HuH-7.5 (cell line): ENCODE results near the gene BAIAP2.
A peak's percentile ranks its signal among the peaks of the same experiment; 100 is the strongest.

Experiments used
- DNase-seq: peaks from one replicate; pipeline ENCODE4 v3.0.0; 2011; ENCODE audit warnings: low spot score

The BAIAP2 gene

DNA sequence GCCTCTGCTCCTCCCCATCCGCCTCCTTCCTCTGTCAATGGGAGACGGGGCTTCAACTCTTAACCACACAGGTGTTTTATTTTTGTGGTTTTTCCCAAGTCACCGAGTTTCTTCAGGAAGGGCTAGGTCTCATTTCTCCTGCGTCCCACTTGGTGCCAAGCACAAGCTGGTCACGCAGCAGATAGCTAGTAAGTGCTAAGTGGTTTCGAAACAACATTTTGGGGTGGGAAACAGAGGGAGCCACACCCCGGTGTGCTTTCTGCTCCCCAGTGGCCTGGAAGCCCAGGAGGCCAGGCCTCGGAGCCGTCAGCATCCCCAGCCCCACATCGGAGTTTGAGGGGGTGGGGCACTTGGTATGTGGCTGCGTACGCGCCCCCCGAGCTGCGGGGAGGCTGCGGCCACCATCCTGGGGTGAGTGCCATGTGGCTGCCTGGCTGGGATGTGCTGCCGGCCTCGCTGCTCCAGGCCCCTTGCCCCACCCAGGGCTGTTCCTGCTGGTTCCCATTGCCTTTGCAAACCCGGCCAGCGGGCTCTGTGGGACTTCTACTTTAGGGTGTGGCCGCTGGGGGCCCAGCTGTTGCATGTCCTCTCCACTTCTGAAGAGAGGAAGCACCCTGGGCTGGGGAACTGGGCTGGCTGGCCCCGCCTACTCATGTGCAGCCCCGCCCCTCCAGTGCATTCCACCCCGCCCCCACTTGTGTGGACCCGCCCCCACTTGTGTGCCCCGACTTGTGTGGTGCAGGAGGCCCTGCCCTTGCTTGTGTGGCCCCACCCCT, 55.6 kb downstream of the BAIAP2 start:
- DNase-seq: no peak

DNA sequence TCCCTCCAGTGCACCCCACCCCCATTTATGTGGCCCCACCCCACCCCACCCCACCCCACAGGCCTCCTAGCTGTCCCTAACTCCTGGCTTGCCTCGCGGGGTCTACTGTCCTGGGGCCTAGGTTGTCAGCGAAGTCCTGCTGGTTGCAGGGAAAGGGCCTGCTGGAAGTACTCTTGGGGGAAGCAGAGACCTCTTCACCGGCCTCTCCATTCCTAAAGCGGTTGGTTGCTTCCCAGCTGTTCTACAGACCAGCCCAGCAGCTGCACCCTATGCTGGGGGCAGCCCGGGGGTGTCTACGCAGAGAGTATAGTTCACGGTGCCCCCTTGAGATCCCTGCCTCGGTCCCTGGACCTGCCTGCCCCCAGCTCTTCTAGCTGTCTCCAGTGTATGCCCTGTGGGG, 56.2 kb downstream of the BAIAP2 start:
- no peak for DNase-seq

DNA sequence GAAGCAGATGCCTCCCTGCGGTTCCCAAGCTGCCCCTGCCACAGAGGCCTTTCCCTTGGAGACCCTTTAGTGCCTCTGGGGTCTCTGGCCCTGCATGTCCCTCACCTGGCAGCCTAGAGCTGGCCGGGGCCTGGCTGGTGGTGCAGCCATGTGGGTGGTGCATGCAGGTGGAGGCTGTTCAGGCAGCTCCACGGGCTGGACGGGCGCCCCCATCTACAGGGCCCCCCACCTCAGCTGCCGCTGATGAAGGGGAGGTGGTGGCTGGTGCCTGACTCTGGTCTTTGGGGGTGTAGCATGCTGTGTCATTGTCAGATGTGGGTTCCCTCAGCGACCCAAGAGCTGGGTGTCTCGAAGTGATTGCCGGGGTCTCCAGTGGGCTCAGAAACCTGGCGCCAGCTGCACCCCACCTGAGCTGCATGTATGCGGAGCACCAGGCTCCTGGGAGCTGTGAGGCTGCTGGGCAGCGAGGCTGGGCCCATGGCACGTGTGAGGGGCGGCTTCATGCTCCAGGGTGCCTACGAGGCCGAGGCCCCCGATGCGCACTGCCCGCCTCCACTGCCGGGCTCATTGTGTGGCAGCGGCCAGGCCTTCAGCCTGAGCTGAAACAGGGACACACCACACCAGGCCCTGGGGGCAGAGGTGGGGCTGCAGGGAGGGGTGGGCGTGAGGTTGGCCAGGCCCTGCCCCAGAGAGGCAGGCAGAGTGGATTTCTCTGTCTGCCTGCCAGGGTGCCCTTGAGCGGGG, 57.0 kb downstream of the BAIAP2 start:
- DNase-seq: no peak

DNA sequence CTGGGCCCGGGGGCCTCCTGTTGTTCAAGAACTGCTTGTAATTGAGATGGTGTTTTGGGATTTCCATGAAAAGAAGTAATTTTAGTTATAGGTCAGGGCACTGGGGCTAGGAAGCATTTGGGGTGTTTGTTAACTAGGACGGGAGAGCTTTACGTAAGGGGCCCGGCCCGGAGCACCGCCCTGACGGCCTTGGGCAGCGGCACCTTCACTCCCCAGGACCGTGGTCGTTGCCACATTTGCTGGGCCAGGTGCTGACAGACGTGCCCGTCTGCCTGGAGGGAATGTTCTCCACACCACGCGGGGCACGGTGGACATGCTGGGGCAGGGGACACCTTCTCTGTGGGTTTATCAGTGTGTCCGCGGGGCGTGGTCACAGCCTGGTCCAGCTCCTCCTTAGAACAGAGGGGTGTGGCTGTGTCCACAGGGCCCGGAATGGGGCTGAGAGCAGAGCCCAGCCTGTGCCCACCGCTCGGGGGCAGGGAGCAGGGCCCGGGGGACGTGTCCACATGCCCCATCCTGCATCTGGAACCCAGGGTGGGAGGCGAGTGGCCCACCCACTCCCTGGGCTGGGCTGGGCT, 57.7 kb downstream of the BAIAP2 start:
- DNase-seq: no peak

DNA sequence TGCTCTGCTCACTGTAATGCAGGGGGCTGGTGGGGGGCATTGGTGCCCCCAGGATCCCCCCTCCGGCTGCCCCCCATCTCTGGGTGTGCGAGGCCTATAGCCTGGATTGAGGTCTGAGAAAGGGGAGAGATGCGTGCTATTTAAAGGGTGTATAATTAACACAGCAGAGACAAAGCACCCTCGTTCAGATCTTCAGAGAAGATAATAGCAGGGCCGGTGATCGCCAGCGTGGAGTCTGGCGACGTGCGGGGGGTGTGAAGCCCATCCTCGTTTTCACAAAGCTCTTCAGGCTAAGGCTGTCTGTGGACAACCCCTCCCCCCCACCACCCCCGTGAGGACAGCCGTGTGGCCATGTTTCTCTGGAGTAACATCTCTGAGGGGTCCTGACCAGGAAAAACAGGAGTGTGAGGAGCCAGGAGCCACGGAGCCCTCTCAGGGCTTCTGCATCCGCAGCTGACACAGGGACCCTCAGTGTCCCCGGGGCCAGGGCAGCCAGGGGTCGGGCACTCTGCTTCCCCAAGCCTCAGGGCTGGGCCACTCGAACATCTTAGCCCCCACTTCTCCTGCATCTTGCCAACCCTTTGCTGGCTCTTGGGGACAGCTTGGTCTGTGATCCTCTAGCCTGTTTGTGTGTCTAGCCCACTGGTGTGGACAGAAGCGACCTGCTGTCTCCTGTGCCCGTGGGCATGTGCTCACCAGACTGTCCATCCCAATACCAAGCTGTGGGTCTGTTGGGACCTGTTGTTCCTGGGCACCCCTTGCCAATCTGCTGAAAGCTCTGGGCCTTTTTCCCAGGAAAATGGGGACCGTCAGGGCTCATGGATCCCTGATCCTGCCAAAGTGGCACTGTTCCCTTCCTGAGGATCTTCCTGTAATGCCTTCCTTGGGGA, 58.9 kb downstream of the BAIAP2 start:
- no peak for DNase-seq

DNA sequence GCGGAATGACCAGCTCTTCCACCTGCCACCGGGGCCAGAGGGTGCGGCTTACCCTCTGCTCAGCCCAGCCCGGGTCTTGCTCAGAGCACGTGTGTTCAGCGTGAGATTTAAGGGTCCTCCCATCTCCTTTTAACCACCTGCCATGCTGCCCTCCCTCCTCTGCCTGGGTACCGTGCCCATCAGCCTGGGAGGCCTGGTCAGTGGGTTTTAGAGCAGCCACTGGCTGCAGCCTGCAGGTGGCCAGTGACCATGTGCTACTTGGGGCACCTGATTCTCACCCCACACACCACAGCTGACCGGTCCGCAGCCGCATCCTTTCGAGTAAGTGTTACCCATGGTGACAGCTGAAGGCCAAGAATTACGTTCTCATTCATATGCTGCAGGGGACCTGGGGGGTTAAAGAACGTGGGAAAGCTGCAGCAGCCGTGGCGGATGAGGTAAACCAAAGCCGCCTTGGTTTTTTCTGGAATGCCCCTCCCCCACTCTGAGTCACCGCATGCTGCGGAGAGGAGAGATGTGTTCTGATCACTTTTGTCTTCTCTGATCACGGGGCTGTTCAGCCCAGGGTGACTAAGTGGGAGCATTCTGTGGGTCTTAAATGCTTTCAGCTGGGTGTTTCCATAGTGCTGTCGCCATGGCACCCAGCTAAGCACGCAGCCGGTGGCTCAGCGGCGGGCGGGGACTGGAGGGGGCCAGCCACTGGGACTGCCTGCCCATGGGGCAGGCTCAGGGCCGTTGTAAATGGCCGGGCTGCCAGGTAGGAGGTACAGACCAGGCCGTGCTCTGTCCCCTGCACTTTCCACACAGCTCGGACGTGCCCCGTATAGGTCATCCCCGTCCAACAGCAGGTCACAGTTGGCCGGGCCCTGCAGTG, 59.8 kb downstream of the BAIAP2 start:
- DNase-seq: no peak

DNA sequence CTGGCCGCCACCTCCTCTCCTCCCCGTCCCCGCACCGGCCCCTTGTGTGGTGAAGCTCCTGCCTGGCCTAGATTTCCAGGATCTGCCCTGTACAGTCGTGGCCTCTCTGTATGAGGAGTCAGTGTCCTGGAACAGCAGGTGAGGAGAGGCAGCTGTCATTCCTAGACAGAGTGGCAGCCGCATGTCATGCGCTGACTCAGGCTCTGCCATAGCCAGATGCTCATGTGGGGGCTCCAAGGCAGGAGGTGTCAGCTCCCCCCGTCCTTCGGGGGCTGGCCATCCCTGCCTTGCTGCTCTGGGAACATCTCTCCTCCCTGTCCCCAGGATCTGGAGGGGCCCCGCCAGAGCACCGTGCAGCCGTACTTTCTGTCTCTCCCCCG, 60.4 kb downstream of the BAIAP2 start:
- DNase-seq: no peak

DNA sequence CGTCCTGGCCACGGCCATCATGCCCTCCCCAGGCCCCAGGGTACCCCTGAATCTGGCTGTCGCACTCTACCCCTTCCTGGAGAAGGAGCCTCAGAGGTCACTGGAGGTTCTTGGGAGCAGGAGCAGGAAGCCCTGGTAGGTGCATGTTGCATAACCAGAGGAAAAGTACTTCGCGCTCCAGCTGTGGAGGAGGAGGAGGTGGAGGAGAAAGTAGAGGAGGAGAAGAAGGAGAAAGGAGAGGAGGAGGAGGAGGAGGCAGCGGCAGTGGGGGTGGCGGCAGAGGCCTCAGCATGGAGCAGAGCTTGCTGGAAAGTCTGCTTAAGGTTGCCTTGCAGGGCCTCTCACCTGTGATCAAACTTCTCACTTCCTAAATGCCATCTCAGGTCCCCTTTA, 61.8 kb downstream of the BAIAP2 start:
- DNase-seq: no peak

DNA sequence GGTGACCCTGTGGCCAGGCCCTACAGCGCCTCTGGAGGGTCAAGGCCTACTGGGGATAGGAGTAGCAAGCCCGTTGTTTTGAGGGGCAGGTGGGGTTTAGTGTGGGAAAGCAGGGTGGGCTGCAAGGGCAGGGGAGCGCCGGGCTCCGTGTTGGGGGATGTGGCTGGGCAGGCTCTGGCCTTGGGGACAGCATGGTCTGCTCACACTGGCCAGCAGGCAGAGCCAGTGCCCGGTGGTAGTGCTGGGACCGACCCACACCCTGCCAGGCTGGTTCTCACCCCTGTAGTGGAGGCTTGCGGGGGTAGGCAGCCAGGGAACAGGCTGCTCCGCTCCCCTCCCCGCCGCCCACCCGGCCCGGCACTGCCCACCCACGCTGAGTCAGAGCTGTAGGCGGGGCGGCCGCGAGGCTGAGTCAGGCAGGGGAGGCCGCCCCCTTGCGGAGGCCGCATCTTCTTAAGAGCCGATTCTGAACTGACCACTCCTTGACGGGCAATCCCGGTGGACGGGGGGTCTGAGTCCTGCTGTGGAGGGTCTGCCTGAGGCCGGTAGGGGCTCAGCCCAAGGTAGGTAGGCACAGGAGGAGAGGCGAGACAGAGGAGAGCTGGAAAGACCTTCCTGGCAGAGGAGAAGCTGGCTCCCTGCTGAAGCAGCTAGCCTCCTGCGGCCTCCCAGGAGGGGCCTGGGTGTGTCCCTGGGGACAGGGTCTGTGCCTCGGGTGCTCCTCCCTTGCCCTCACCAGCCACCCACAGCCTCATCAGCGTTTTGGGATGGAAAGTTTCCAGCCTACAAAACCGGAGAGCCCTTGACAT, 62.4 kb downstream of the BAIAP2 start:
- peak; percentile 84 for DNase-seq

DNA sequence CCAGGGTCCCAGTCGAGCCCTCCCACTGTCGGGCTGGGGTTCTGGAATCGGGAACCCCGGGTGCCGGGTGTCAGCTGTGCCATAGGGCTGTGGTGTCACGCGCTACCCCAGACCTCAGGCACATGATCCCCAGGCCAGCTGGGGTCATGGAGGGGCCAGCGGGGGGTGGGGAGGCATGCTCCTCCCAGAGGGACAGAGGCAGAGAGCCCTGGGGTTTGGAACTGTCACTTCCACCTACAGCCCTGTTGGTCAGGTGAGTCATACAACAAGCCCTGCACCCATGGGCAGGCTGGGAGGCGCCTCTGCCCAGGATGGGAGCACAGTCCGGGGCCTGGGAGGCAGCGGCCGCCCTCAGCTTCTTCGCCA, 63.0 kb downstream of the BAIAP2 start:
- DNase-seq: no peak

DNA sequence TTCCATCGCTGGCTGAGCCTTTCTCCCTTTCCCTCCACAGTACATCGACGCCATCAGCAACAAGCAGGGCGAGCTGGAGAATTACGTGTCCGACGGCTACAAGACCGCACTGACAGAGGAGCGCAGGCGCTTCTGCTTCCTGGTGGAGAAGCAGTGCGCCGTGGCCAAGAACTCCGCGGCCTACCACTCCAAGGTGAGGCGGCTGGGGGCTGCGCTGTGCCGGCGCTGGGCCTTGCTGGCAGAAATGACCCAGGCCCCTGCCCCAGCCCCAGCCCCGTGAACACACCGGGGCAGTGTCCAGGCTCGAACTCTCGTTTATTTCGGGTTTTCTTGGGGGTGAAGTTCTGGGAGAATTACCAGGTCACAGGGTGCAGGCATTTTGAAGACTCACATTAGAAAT, 64.9 kb downstream of the BAIAP2 start:
- DNase-seq: no peak

DNA sequence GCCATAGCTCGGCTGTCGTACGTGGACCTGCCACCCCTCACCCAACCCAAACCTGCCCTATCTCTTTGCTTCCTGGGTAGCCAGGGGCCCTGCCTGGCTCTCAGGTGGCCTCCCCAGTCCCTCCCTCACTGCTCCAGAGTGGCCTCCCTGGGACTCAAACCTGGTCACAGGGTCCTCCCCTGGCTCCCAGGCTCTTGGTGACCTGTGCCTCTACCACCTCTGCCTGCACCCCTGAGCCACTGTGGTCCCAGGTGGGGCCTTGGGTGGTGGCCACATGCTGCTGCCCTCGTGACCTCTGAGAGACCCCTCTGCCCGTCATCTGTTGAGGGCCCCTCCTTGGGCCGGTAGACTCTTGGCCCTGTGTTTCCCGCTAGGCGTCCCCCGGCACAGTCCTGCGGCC, 65.7 kb downstream of the BAIAP2 start:
- DNase-seq: no peak

DNA sequence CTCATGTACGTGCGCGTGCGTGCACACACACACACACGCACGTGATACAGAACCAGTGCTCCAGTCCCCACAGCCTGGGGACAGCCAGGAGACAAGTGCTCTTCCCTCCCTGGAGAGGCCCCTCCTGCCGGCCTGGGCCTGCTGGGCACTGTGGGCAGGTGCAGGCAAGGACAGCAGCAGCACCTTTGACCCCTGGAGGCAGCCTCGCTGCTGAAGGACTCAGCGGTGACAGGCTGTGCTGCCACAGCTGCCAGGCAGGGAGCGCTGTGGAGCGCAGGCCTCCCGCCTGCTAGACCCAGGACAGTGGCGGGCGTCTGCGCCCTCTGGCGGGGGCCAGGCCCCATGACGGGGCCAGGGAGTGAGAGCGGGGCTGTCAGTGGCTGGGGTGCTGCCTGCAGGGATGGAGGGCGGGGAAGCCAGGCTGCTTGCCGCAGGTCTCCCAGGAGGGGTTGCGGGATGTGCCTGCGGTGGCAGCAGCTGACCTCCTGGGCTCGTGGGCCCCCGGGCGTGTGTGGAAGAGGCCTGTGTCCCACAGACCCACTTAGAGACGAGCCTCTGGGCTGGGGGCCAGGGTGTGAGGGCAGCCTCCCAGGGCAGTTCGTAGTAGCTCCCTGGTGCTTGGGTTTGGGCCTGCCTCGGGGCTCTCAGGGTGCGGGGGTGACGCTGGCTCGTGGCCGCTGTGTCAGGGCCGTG, 66.8 kb downstream of the BAIAP2 start:
- DNase-seq: peak; percentile 99

DNA sequence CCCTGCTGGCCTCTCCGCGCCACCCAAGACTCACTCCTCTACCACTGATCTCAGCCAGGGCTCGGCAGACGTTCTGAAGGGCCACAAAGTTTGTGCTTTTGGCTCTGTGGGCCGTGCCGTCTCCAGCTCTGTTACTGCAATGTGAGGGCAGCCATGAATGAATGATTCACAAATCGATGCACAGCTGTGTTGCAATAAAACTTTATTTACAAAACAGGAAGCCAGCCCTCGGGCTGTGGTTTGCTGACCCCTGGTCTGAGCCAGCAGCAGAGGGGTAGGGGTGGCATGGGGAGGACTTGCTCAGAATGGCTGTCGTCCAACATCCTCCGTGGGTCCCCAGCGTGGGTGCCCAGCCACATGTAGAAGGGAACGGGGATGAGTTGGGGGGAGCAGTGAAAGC, 67.4 kb downstream of the BAIAP2 start:
- no peak for DNase-seq

DNA sequence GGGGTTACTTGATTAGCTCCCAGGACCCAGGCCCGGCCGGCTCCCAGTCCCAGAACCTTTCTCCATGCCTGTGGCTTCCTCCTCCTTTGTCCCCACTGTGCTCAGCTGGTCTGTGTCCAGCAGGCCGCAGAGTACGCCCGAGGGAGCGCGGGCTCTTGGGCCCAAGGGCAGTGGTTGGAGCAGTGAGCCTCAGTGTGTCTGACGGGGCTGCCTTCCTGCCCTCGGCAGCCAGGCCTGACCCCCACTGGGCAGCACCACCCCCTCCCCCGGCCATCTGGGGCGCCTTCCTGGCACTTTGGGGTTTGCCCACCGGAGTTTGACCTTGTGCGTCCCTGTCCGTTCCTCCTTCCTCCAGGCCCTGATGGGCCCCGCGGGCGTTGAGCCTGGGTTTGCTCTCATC, 67.9 kb downstream of the BAIAP2 start:
- no peak for DNase-seq

DNA sequence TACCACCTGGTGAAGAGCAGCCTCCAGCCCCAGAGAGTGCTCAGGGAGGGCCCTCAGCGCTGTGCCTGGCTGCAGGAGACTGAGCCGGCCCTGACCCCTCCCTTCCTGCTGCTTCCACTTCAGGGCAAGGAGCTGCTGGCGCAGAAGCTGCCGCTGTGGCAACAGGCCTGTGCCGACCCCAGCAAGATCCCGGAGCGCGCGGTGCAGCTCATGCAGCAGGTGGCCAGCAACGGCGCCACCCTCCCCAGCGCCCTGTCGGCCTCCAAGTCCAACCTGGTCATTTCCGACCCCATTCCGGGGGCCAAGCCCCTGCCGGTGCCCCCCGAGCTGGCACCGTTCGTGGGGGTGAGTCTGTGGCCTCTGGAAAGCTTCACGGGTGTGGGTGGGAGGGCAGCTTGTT, 68.4 kb downstream of the BAIAP2 start:
- no peak for DNase-seq

DNA sequence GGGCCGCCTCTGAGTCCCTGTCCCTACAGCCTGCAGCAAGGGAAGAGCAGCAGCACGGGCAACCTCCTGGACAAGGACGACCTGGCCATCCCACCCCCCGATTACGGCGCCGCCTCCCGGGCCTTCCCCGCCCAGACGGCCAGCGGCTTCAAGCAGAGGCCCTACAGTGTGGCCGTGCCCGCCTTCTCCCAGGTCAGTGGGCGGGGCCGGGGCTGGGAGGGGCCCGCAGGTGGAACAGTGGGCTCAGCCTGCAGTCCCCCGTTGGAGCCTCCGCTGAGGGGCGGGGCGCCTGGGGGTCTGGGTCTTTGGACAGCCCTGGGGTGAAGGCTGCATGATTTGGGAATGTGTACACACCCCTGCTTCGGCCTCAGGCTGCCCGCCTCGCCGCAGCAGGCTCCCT, 71.8 kb downstream of the BAIAP2 start:
- DNase-seq: no peak

DNA sequence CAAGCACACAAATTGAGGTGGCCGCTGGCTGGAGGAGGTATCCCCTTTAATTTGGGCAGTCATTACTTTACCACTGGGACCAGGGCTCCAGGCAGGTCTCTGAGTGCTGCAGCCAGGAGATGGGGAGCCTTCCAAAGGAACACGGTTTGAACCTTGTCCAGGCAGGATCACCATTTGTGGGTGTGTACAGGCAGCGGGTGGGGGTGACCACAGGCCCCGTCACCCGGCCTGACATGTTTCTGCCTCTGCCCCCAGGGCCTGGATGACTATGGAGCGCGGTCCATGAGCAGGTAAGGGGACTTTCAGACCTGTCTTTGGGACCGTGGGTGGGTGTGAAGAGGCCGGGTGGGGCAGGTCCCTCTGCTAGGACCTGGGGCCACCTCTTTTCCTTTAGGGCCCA, 73.3 kb downstream of the BAIAP2 start:
- DNase-seq: no peak

DNA sequence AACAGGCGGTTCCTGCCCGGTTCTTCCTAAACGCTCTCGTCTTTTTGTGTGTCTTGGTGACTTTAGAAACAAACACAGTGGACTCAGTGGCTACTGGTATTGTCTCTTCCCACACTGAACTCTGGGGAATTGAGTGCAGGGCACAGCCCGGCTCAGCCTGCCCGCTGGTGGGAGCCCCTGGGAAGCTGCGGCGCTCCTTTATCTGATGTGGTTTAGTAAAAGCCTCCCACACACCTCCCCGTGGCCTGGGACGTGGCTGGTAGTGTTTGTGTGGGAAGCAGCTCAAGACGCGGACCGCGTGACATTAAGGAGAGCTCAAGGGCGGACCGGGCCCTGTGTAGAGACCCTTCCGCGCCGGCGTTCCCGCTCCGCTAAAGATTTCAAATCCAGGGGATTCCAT, 75.0 kb downstream of the BAIAP2 start:
- no peak for DNase-seq

DNA sequence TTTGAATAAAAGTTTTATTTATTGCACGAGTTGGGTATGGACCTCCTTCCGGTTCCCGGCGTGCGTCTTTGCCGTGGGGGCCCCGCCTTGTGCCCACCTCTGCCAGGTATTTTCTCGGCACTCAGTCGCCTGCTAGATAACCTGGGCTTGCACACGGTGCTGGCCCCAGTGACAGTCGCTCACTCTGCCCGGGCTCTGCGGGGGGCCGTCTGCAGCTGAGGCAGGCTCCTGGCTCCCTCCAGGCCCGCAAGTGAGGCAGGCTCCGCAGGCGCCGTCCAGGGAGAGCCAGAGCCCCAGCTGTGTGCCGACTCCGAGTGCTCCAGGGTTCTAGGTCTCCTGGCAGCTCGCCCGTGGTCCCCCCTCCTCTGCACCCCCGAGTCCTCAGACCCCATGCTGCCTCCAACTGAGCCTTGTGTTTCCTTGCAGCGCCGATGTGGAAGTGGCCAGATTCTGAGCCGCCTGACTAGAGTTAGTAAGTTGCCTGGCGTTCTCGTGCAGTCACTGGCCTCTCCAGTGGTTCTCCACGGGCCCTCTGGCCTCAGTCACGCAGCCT, 75.6 kb downstream of the BAIAP2 start:
- DNase-seq: no peak
